HEK293 (cell line): ENCODE measurements around the gene SPEG.

ENCODE experiments used
- SP2 ChIP-seq: fragments of 450-650 bp; formaldehyde crosslinking; IDR thresholded peaks from 2 replicates; pipeline ENCODE4 v1.5.1; 2016; ENCODE audit warnings: missing biosample characterization, missing genetic modification characterization
- TF ChIP-seq, protein P1 (sequence below): fragments of 450-650 bp; formaldehyde crosslinking; IDR thresholded peaks from 2 replicates; pipeline ENCODE4 v1.5.1; 2016; ENCODE audit warnings: missing biosample characterization, missing genetic modification characterization
- TF ChIP-seq, protein P2 (sequence below): IDR thresholded peaks from 2 replicates; pipeline ENCODE4 v1.6.1; 2011; ENCODE audit warnings: mild to moderate bottlenecking, low read depth, low read length, borderline replicate concordance
- TF ChIP-seq, protein P3 (sequence below): fragments of 450-650 bp; formaldehyde crosslinking; IDR thresholded peaks from 2 replicates; pipeline ENCODE4 v1.5.1; 2016; ENCODE audit warnings: missing biosample characterization, missing genetic modification characterization

DNA sequence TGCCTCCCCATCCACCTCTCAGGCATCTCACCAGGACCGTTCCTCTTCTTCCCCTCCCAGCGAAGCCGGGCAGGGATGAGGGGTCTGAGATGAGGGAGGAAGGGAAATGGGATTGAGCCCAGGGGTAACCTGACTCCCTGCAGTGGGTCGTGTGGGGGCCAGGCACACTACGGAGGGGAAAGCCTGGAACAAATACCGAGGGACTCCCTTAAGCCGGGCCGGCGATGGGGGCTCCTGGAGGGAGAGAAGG is 250 bp upstream of the SPEG start:
- TF ChIP-seq, protein P1, sequence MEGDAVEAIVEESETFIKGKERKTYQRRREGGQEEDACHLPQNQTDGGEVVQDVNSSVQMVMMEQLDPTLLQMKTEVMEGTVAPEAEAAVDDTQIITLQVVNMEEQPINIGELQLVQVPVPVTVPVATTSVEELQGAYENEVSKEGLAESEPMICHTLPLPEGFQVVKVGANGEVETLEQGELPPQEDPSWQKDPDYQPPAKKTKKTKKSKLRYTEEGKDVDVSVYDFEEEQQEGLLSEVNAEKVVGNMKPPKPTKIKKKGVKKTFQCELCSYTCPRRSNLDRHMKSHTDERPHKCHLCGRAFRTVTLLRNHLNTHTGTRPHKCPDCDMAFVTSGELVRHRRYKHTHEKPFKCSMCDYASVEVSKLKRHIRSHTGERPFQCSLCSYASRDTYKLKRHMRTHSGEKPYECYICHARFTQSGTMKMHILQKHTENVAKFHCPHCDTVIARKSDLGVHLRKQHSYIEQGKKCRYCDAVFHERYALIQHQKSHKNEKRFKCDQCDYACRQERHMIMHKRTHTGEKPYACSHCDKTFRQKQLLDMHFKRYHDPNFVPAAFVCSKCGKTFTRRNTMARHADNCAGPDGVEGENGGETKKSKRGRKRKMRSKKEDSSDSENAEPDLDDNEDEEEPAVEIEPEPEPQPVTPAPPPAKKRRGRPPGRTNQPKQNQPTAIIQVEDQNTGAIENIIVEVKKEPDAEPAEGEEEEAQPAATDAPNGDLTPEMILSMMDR (tag by site-specific recombination), result no peak
- TF ChIP-seq, protein P2, sequence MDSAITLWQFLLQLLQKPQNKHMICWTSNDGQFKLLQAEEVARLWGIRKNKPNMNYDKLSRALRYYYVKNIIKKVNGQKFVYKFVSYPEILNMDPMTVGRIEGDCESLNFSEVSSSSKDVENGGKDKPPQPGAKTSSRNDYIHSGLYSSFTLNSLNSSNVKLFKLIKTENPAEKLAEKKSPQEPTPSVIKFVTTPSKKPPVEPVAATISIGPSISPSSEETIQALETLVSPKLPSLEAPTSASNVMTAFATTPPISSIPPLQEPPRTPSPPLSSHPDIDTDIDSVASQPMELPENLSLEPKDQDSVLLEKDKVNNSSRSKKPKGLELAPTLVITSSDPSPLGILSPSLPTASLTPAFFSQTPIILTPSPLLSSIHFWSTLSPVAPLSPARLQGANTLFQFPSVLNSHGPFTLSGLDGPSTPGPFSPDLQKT, result no peak
- no peak for TF ChIP-seq SP2 (tag by site-specific recombination)
- TF ChIP-seq, protein P3, sequence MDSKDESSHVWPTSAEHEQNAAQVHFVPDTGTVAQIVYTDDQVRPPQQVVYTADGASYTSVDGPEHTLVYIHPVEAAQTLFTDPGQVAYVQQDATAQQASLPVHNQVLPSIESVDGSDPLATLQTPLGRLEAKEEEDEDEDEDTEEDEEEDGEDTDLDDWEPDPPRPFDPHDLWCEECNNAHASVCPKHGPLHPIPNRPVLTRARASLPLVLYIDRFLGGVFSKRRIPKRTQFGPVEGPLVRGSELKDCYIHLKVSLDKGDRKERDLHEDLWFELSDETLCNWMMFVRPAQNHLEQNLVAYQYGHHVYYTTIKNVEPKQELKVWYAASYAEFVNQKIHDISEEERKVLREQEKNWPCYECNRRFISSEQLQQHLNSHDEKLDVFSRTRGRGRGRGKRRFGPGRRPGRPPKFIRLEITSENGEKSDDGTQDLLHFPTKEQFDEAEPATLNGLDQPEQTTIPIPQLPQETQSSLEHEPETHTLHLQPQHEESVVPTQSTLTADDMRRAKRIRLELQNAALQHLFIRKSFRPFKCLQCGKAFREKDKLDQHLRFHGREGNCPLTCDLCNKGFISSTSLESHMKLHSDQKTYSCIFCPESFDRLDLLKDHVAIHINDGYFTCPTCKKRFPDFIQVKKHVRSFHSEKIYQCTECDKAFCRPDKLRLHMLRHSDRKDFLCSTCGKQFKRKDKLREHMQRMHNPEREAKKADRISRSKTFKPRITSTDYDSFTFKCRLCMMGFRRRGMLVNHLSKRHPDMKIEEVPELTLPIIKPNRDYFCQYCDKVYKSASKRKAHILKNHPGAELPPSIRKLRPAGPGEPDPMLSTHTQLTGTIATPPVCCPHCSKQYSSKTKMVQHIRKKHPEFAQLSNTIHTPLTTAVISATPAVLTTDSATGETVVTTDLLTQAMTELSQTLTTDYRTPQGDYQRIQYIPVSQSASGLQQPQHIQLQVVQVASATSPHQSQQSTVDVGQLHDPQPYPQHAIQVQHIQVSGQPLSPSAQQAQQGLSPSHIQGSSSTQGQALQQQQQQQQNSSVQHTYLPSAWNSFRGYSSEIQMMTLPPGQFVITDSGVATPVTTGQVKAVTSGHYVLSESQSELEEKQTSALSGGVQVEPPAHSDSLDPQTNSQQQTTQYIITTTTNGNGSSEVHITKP (tag by site-specific recombination), result no peak
